AG04450 (cell line): ENCODE measurements around the gene CPLX1. TPM values are rescaled to one million over a fixed set of nuclear protein-coding genes. Genes with fewer than 3 reads are reported as not detected.
A peak's percentile ranks its signal among the peaks of the same experiment; 100 is the strongest.
"Not testable (repeated sequence)": the region's sequence is repeated elsewhere in the genome, so short reads cannot be mapped to it uniquely, and the experiment has no call there.

Source experiments
- CTCF ChIA-PET: fragments of 300-600, 350-600 bp; formaldehyde crosslinking; extraction: SDS; loops from one replicate; lab custom pipeline; 2022; ENCODE audit warnings: antibody characterized with exemption, inconsistent platforms; lab: Charles Lee
- POLR2A ChIA-PET: fragments of 350-600 bp; formaldehyde crosslinking; extraction: SDS; loops from one replicate; lab custom pipeline; 2021; ENCODE audit warnings: antibody characterized with exemption, inconsistent platforms; lab: Yijun Ruan, JAX
- DNase-seq: peaks from one replicate; pipeline ENCODE4 v3.0.0-alpha.2; 2011; ENCODE audit warnings: low read depth, low spot score
- H3K27ac ChIP-seq: one replicate; pipeline ENCODE4 v1.5.1; 2012; ENCODE audit warnings: low read depth, low read length, control low read depth
- H3K27me3 ChIP-seq: one replicate; pipeline ENCODE4 v1.6.0; 2012; ENCODE audit warnings: low read length; ENCODE audit not compliant: control insufficient read depth, insufficient read depth
- H3K4me3 ChIP-seq: 2 replicates; pipeline ENCODE4 v1.5.1; 2011; ENCODE audit warnings: mild to moderate bottlenecking, low read depth, low read length, control low read depth
- H3K9me3 ChIP-seq: 2 replicates; pipeline ENCODE4 v1.5.1; 2012; ENCODE audit warnings: low read length; ENCODE audit not compliant: control insufficient read depth, insufficient read depth
- polyA plus RNA-seq: library from polyadenylated mRNA; depleted of rRNA; stranded (reverse); fragments of >200 nt; gene quantifications from 2 replicates; pipeline ENCODE4 v1.2.3, GENCODE V29; 2011
- TF ChIP-seq, protein P1 (sequence below): IDR thresholded peaks from 2 replicates; pipeline ENCODE4 v1.5.1; 2011; ENCODE audit warnings: low read depth, low read length, control low read depth, inconsistent platforms

The CPLX1 gene
- polyA plus RNA-seq, 1 experiment = not detected

DNA sequence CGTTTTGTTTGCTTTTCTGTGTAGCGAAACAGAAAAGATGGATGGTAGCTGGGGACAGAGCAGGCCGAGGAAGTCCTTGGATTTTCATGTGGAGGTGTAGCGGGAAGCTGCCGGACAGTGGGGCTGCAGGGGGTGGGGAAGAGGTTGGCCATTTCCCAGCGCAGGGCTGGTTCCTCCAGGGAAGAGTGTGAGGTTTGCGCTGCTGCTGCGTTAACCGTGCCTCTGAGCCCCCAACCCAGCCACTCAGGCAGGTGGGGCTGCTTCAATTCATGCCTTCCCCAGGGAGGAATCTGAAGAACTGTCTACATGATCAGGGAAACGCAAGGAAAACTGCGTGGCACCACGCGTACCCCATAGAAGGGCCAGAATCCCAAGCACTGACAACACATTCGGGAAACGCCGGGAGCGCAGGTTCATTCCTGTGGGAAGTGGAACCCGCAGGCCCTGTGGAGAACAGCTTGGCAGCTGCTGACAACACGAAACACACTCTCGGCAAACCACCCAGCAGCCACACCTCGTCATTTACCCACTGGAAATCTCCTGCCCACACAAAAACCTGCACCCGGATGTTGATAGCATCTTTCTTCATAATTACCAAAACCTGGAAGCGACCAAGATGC lies 62.6 kb downstream of the CPLX1 start:
- no peak overlapping the region for H3K4me3 ChIP-seq
- ChIA-PET POLR2A (no interaction called here), CTCF (no interaction called here)
- H3K9me3 ChIP-seq = peaks cover 19% of the 10 kb centered on the region; the same call in 1 of the 2 replicates
- H3K27ac ChIP-seq = no peak overlapping the region
- TF ChIP-seq, protein P1, sequence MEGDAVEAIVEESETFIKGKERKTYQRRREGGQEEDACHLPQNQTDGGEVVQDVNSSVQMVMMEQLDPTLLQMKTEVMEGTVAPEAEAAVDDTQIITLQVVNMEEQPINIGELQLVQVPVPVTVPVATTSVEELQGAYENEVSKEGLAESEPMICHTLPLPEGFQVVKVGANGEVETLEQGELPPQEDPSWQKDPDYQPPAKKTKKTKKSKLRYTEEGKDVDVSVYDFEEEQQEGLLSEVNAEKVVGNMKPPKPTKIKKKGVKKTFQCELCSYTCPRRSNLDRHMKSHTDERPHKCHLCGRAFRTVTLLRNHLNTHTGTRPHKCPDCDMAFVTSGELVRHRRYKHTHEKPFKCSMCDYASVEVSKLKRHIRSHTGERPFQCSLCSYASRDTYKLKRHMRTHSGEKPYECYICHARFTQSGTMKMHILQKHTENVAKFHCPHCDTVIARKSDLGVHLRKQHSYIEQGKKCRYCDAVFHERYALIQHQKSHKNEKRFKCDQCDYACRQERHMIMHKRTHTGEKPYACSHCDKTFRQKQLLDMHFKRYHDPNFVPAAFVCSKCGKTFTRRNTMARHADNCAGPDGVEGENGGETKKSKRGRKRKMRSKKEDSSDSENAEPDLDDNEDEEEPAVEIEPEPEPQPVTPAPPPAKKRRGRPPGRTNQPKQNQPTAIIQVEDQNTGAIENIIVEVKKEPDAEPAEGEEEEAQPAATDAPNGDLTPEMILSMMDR = no peak
- H3K27me3 ChIP-seq = no peaks in the 10 kb centered on the region
- DNase-seq = no peak

DNA sequence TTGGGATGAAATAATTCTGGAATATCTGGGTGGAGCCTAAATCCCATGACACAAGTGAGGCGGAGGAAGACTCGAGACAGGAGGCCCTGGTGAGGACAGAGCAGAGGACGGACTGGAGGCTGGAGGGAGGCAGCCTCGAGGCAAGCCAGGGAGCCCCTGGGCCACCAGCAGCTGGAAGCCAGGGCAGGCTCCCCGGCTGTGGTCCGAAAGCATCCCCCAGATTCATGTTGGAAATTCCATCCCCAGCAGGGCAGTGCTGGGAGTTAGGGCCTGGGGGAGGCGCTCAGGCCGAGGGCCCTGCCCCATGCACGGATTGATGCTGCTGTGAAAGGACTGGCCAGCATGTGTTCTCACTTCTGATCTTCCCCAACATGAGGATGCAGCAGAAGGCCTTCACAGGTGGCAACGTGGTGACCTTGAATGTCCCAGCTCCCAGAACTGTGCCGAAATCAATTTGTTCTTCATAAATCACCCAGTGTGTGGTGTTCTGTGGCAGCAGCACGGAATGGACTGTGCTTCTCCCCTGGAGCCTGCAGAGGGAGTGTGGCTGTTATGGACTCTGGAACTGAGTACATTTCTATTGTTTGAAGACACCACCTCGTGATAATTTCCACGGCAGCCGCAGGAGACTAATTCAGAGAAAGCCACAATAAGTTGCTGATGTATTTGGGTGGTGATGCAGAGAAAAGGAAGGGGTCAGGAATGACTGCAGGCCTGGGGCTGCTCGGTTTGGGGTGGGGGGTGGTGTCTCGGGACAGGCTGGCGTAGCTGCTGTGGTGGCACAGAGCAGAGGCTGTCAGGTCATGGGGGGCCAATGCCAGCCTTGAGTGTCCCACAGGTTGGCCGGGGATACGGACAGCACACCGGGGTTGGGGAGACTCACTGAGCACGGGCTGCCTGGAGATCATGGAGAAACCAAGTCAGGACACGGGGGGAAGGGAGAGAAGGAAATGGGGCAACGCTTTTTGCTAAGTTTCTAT lies 63.4 kb downstream of the CPLX1 start:
- Histone ChIP-seq H3K9me3 (peaks cover 26% of the 10 kb centered on the region; the same call in 1 of the 2 replicates), H3K4me3 (no peak overlapping the region), H3K27me3 (no peaks in the 10 kb centered on the region), H3K27ac (peak overlapping the region; percentile 11)
- no peak for DNase-seq
- TF ChIP-seq, protein P1 = peak; percentile 35
- ChIA-PET POLR2A (no interaction called here), CTCF (no interaction called here)

DNA sequence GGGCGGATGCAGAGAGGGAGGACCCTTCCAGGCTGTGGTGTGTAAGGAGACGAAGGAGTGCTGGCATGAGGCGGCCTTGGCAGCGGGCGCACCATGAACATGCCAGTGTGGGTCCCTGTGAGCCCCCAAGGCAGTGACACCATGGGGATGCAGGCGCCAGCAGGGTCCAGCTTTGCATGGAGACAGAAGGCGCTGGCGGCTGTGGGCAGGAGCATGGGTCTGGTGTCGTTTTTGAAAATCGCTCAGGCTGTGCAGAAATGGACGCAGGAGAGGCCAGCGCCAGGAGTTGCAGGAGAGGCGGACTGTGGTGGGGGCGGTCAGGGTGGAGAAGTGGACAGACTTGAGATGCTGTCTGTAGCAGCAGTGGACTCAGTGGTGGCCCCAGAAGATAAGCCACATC lies 64.2 kb downstream of the CPLX1 start:
- peaks cover 29% of the 10 kb centered on the region; the same call in 1 of the 2 replicates for H3K9me3 ChIP-seq
- H3K27me3 ChIP-seq = no peaks in the 10 kb centered on the region
- TF ChIP-seq, protein P1 = no peak
- ChIA-PET CTCF (no interaction called here), POLR2A (no interaction called here)
- no peak for DNase-seq
- H3K27ac ChIP-seq = no peak overlapping the region
- no peak overlapping the region for H3K4me3 ChIP-seq

DNA sequence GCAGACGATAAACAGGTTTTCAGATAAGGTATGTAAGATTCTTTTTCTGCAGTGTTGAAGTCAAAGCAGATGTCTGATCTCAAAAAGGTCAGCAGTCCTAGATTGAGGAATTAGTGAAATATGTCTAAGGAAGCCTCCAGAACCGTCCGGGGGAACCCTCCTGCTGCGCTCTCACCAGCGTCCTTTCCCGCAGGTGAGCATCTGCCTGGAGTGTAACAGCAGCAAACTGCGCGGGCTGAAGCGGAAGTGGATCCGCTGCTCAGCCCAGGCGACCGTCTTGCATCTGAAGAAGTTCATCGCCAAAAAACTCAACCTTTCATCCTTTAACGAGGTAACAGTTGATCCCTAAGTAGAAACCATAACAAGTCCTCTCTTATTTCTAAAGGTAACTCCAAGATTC lies 64.8 kb downstream of the CPLX1 start:
- TF ChIP-seq, protein P1 = no peak
- no peak for DNase-seq
- H3K4me3 ChIP-seq = no peak overlapping the region

DNA sequence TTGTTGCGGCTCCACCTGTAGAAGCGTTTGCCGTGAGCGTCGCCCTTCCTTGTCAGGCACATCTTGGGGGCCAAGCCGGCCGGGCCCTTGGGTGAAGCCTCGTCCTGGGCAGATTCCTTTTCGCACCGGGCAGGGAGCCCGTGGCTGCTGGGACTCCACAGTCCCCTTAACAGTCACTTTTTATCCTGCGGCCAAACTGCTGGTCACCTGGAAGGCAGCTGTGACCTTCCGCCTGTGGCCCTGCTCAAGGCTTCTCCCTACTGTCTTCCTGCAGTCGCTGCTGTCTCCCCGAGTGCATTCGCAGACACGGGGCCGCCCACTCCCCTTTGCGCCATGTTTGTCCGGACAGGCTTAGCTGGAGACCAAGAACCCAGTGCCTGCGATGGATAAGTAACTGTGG lies 65.3 kb downstream of the CPLX1 start:
- POLR2A ChIA-PET = no interaction called here
- Histone ChIP-seq H3K27ac (no peak overlapping the region), H3K4me3 (no peak overlapping the region), H3K9me3 (peaks cover 29% of the 10 kb centered on the region; the same call in 1 of the 2 replicates), H3K27me3 (no peaks in the 10 kb centered on the region)
- CTCF ChIA-PET = no interaction called here
- TF ChIP-seq, protein P1 = no peak
- DNase-seq = no peak

More for the DNA sequence above, 64.8 kb downstream of the CPLX1 start:
- Histone ChIP-seq H3K9me3 (peaks cover 29% of the 10 kb centered on the region; the same call in 1 of the 2 replicates), H3K27ac (no peak overlapping the region), H3K27me3 (no peaks in the 10 kb centered on the region)
- CTCF ChIA-PET = no interaction called here
- POLR2A ChIA-PET = no interaction called here

DNA sequence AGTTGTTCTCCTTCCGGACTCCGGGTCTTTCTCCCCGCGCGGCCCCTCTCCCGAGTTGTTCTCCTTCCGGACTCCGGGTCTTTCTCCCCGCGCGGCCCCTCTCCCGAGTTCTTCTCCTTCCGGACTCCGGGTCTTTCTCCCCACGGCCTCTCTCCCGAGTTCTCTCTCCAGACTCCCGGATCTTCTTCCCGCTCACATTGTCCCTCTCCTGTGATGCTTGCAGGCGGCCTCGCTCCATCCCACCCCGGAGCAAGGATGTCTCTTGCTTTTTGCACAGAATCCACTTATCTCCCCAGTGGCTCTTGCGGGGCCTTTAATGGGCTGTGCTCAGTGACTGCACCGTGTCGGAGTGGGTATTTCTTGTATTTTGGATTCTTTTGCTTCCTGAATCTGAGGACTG lies 66.1 kb downstream of the CPLX1 start:
- H3K4me3 ChIP-seq, DNase-seq, CTCF ChIA-PET, POLR2A ChIA-PET, H3K27ac ChIP-seq, H3K27me3 ChIP-seq: not testable (repeated sequence)
- H3K9me3 ChIP-seq = peaks cover 29% of the 10 kb centered on the region; the same call in 1 of the 2 replicates
